GM12878 (cell line): ENCODE measurements around the gene CNPY1. TPM values are rescaled to one million over a fixed set of nuclear protein-coding genes. Genes with fewer than 3 reads are reported as not detected.

Experiments used
- ATAC-seq: fragments of 200-7000 bp; cut with Tn5 transposase; 3 replicates; pipeline ENCODE4 v1.9.1; 2020; ENCODE audit warnings: mild to moderate bottlenecking, moderate library complexity
- BruUV-seq: library from RNA; stranded (reverse); fragments of 400-500 nt; replicated peaks from 2 replicates; lab custom pipeline; 2021; lab: Mats Ljungman, UMichigan
- CTCF ChIA-PET: fragments of 300-600 bp; sonication (Branson Sonifier 250); formaldehyde crosslinking; extraction: SDS; loops from one replicate; lab custom pipeline; 2021; ENCODE audit warnings: inconsistent platforms; lab: Yijun Ruan, JAX
- POLR2A ChIA-PET: fragments of 350-600 bp; formaldehyde crosslinking; extraction: SDS; loops from one replicate; lab custom pipeline; 2021; ENCODE audit warnings: inconsistent platforms; lab: Charles Lee
- RAD21 ChIA-PET: fragments of 300-600 bp; sonication (Branson Sonifier 250); formaldehyde crosslinking; loops from one replicate; lab custom pipeline; 2023; ENCODE audit warnings: antibody characterized with exemption; ENCODE audit not compliant: unreplicated experiment; lab: Charles Lee
- SMC1A ChIA-PET: fragments of 300-600 bp; sonication (Branson Sonifier 250); formaldehyde crosslinking; loops from one replicate; lab custom pipeline; 2023; ENCODE audit not compliant: unreplicated experiment, uncharacterized antibody; lab: Charles Lee
- DNase-seq: peaks from one replicate; pipeline ENCODE4 v3.0.0-alpha.2; 2011; ENCODE audit warnings: low read depth, low spot score
- FAIRE-seq: peaks from 3 replicates; lab custom pipeline; 2011; peaks lifted over from hg19 to GRCh38; lab: Jason Lieb, UNC
- H2AFZ ChIP-seq: 2 replicates; pipeline ENCODE4 v1.6.0; 2011; ENCODE audit warnings: low read depth, low read length, control low read depth; ENCODE audit not compliant: control insufficient read depth
- H3K27ac ChIP-seq: 2 replicates; pipeline ENCODE4 v1.5.1; 2011; ENCODE audit warnings: control low read depth; ENCODE audit not compliant: control insufficient read depth, insufficient read depth
- H3K27me3 ChIP-seq, 2 experiments: replicated peaks in 1 of 2; 2 replicates each; pipeline versions ENCODE4 v1.6.0 to v1.6.1; 2011; ENCODE audit warnings: low read length in 1 of 2; ENCODE audit not compliant: control insufficient read depth in 2 of 2, insufficient read depth in 2 of 2
- H3K36me3 ChIP-seq, 2 experiments: 2 replicates each; pipeline ENCODE4 v1.5.1; 2011; ENCODE audit warnings: low read length in 1 of 2; ENCODE audit not compliant: control insufficient read depth in 2 of 2, insufficient read depth in 2 of 2
- H3K4me1 ChIP-seq: 2 replicates; pipeline ENCODE4 v1.6.1; 2011; ENCODE audit warnings: mild to moderate bottlenecking, low read length, moderate library complexity, mixed read lengths; ENCODE audit not compliant: control insufficient read depth, insufficient read depth
- H3K4me2 ChIP-seq: 2 replicates; pipeline ENCODE4 v1.6.0; 2011; ENCODE audit warnings: control low read depth; ENCODE audit not compliant: control insufficient read depth, insufficient read depth
- H3K4me3 ChIP-seq: fragments of 200-600 bp; sonication (generic); 2 replicates; pipeline ENCODE4 v1.5.1; 2016
- H3K79me2 ChIP-seq: 2 replicates; pipeline ENCODE4 v1.6.0; 2011; ENCODE audit warnings: low read length; ENCODE audit not compliant: control insufficient read depth, insufficient read depth
- H3K9ac ChIP-seq: 2 replicates; pipeline ENCODE4 v1.8.0; 2011; ENCODE audit warnings: low read length, control low read depth, mixed read lengths; ENCODE audit not compliant: control insufficient read depth, insufficient read depth
- H3K9me3 ChIP-seq: replicated peaks from 3 replicates; pipeline ENCODE4 v1.5.1; 2011; ENCODE audit warnings: mild to moderate bottlenecking, low read length; ENCODE audit not compliant: control insufficient read depth, insufficient read depth
- H4K20me1 ChIP-seq: 2 replicates; pipeline ENCODE4 v1.6.0; 2011; ENCODE audit not compliant: control insufficient read depth, insufficient read depth
- ASH2L ChIP-seq: fragments of 300-600, 200-600 bp; sonication (generic); IDR thresholded peaks from 2 replicates; pipeline ENCODE4 v1.6.1; 2017; ENCODE audit warnings: low read depth, mild to moderate bottlenecking, borderline replicate concordance
- BCLAF1 ChIP-seq: fragments of 450-650 bp; IDR thresholded peaks from 2 replicates; pipeline ENCODE4 v1.6.1; 2017; ENCODE audit warnings: antibody characterized with exemption, mild to moderate bottlenecking, moderate library complexity
- BHLHE40 ChIP-seq, 2 experiments: fragments of 450-650 bp in 1 of 2; IDR thresholded peaks; 2 replicates each; pipeline ENCODE4 v1.6.1; 2011 to 2017; ENCODE audit warnings: low read depth in 2 of 2, borderline replicate concordance in 1 of 2, improper control_type of control experiment in 1 of 2, low read length in 1 of 2, mild to moderate bottlenecking in 1 of 2
- FOS ChIP-seq: IDR thresholded peaks from 3 replicates; pipeline ENCODE4 v1.6.1; 2011; ENCODE audit warnings: borderline replicate concordance; ENCODE audit not compliant: insufficient read length; ENCODE audit errors: extremely low read depth
- HCFC1 ChIP-seq: fragments of 150-350 bp; IDR thresholded peaks from 2 replicates; pipeline ENCODE4 v1.6.1; 2014; ENCODE audit warnings: low read length
- KLF5 ChIP-seq: fragments of 450-650 bp; IDR thresholded peaks from 2 replicates; pipeline ENCODE4 v1.6.1; 2014; ENCODE audit warnings: mild to moderate bottlenecking; ENCODE audit not compliant: partially characterized antibody
- SMAD5 ChIP-seq: IDR thresholded peaks from 2 replicates; pipeline ENCODE4 v1.6.1; 2016; ENCODE audit warnings: antibody characterized with exemption, low read depth
- SUPT20H ChIP-seq: IDR thresholded peaks from 2 replicates; pipeline ENCODE4 v1.6.1; 2011; ENCODE audit warnings: low read depth, mild to moderate bottlenecking, low read length, moderate library complexity, borderline replicate concordance; ENCODE audit not compliant: control insufficient read depth
- TCF7 ChIP-seq: IDR thresholded peaks from 2 replicates; pipeline ENCODE4 v1.6.1; 2014; ENCODE audit warnings: antibody characterized with exemption, borderline replicate concordance
- ZNF687 ChIP-seq: fragments of 450-650 bp; IDR thresholded peaks from 2 replicates; pipeline ENCODE4 v1.6.1; 2017; ENCODE audit warnings: mild to moderate bottlenecking, moderate library complexity
- WGBS: methylation state at CpG from one replicate; pipeline ENCODE4 v1.1.6; 2016; ENCODE audit warnings: low lambda C conversion rate; ENCODE audit not compliant: insufficient replicate concordance, insufficient coverage; ENCODE audit errors: missing lambda C conversion rate; 5-methylcytosine and 5-hydroxymethylcytosine counted together
- in situ Hi-C: fragments of 300-500 bp; cut with MboI; formaldehyde crosslinking; loops from 9 replicates; pipeline ENCODE4 v1.14.3; 2018; ENCODE audit warnings: mixed read lengths
- intact Hi-C: fragments of 100-400 bp; cut with micrococcal nuclease; formaldehyde crosslinking; loops from one replicate; pipeline ENCODE4 v1.14.2; 2022; ENCODE audit not compliant: unreplicated experiment
- polyA plus RNA-seq, 11 experiments: library from polyadenylated mRNA; depleted of rRNA in 4 of 11; unstranded in 6 of 11; stranded (reverse) in 5 of 11; fragments of >200 nt; fragmentation: Nextera tagmentation in 4 of 11; fragmentation: Illumina TruSeq in 1 of 11; extraction: Ambion mirVana in 4 of 11; extraction: Trizol in 1 of 11; gene quantifications; 1 replicate in 1 of 11; 2 replicates in 10 of 11; pipeline versions ENCODE4 v1.2.1 to v1.2.3, GENCODE V29; 2011 to 2016; ENCODE audit warnings: inconsistent platforms in 2 of 11, missing spikeins in 2 of 11, low read depth in 1 of 11
- total RNA-seq, 4 experiments: library from RNA; depleted of rRNA in 3 of 4; stranded (reverse); fragments of >200 nt in 3 of 4; fragmentation: Illumina TruSeq in 1 of 4; extraction: Trizol in 1 of 4; gene quantifications; 2 replicates each; pipeline versions ENCODE4 v1.2.1 to v1.2.3, GENCODE V29; 2013 to 2021

Gene CNPY1
- total and polyA plus RNA-seq, 10 of the 15 experiments (the other 5 are each of a cell fraction or from before 2014, with no cell fraction given): not detected

GRCh38 chr7:155481764-155482163 is 64.6 kb downstream of the CNPY1 start:
- no peaks in the 10 kb centered on the region for H4K20me1 ChIP-seq
- intact Hi-C loops (no loop called here), in situ Hi-C loops (no loop called here)
- ATAC-seq (no peak), DNase-seq (no peak), FAIRE-seq (no peak)
- ChIA-PET POLR2A (interaction anchor here (0.6 kb wide), 1 partner anchor 191 kb away, joined by 3 read pairs; no protein-coding TSS in a partner anchor), SMC1A (no interaction called here), RAD21 (no interaction called here), CTCF (no interaction called here)
- no TSS peak for BruUV-seq
- 83% methylated on average over 11 of the region's 11 CpGs for WGBS
- no peak overlapping the region for H3K4me3 ChIP-seq
- H3K4me2 ChIP-seq: no peak overlapping the region
- no peaks in the 10 kb centered on the region for H3K27me3 ChIP-seq
- no peak overlapping the region for H2AFZ ChIP-seq
- no peak for TF ChIP-seq FOS
- TF ChIP-seq BHLHE40 (IDR thresholded peaks at IDR 0.05; ENCODE audit: borderline replicate concordance in 1 of 2, low read depth in 2 of 2, low read length in 1 of 2): no peak
- TF ChIP-seq SUPT20H: no peak
- no peak for TF ChIP-seq ZNF687
- TF ChIP-seq BCLAF1: no peak
- TF ChIP-seq KLF5: no peak
- no peak for TF ChIP-seq TCF7
- TF ChIP-seq ASH2L: no peak
- TF ChIP-seq SMAD5: no peak
- no peak for TF ChIP-seq HCFC1
- no peak overlapping the region for H3K27ac ChIP-seq
- no peaks in the 10 kb centered on the region; the same call in 2 of the 3 replicates for H3K9me3 ChIP-seq
- H3K4me1 ChIP-seq: peaks cover 9% of the 10 kb centered on the region
- H3K79me2 ChIP-seq: no peaks in the 10 kb centered on the region
- no peak overlapping the region for H3K9ac ChIP-seq
- no peaks in the 10 kb centered on the region for H3K36me3 ChIP-seq
